ENCODE results near the gene POLD2.

GRCh38 chr7:44107116-44107960 is 16.0 kb downstream of the POLD2 start:
- TF ChIP-seq EZH2phosphoT487 (IDR thresholded peaks at IDR 0.05; ENCODE audit: insufficient read depth, low read depth) (no peak), EZH2 (IDR thresholded peaks at IDR 0.05; ENCODE audit: insufficient read depth, poor library complexity, severe bottlenecking) (no peak)

Measured in GM23248 (cell line).